H1 (cell line): ENCODE measurements around the gene ANKS1B. TPM values are rescaled to one million over a fixed set of nuclear protein-coding genes. Genes with fewer than 3 reads are reported as not detected.

Source experiments
- CTCF ChIA-PET: fragments of 300-600 bp; sonication (Branson Sonifier 250); formaldehyde crosslinking; loops from one replicate; lab custom pipeline; 2021; ENCODE audit not compliant: partially characterized antibody; lab: Charles Lee
- POLR2A ChIA-PET: fragments of 300-600 bp; sonication (Branson Sonifier 250); formaldehyde crosslinking; loops from one replicate; lab custom pipeline; 2021; ENCODE audit warnings: inconsistent platforms; ENCODE audit not compliant: partially characterized antibody; lab: Charles Lee
- DNase-seq, 2 experiments: peaks; one replicate each; pipeline versions ENCODE4 v3.0.0 to v3.0.0-alpha.2; 2010 to 2022; ENCODE audit warnings: low spot score in 2 of 2, low read depth in 1 of 2, mixed read lengths in 1 of 2
- FAIRE-seq: peaks from 2 replicates; lab custom pipeline; 2011; peaks lifted over from hg19 to GRCh38; lab: Jason Lieb, UNC
- H2AFZ ChIP-seq: 2 replicates; pipeline ENCODE4 v1.8.1; 2012; ENCODE audit warnings: low read length, inconsistent platforms
- H2AK5ac ChIP-seq: 2 replicates; pipeline ENCODE4 v1.6.1; 2013; ENCODE audit warnings: low read depth, low read length
- H2BK120ac ChIP-seq: replicated peaks from 2 replicates; pipeline ENCODE3; 2013; ENCODE audit warnings: low read depth, low read length, inconsistent platforms
- H2BK12ac ChIP-seq: 2 replicates; pipeline ENCODE4 v1.6.1; 2013; ENCODE audit warnings: low read depth, low read length
- H2BK15ac ChIP-seq: 2 replicates; pipeline ENCODE4 v1.6.1; 2013; ENCODE audit warnings: low read length
- H2BK20ac ChIP-seq: 2 replicates; pipeline ENCODE4 v1.6.1; 2013; ENCODE audit warnings: low read length
- H2BK5ac ChIP-seq: 2 replicates; pipeline ENCODE4 v1.6.1; 2013; ENCODE audit warnings: low read depth, low read length
- H3K14ac ChIP-seq: 2 replicates; pipeline ENCODE4 v1.6.1; 2013; ENCODE audit warnings: inconsistent platforms; ENCODE audit not compliant: insufficient read length
- H3K18ac ChIP-seq: 2 replicates; pipeline ENCODE4 v1.6.1; 2013; ENCODE audit warnings: low read length; ENCODE audit errors: extremely low read depth
- H3K23ac ChIP-seq: 2 replicates; pipeline ENCODE4 v1.6.1; 2013; ENCODE audit warnings: inconsistent platforms; ENCODE audit not compliant: insufficient read length
- H3K23me2 ChIP-seq: 2 replicates; pipeline ENCODE4 v1.6.1; 2013; ENCODE audit warnings: low read depth, low read length
- H3K27ac ChIP-seq: 2 replicates; pipeline ENCODE4 v1.6.1; 2011; ENCODE audit warnings: low read depth, low read length, inconsistent platforms
- H3K27me3 ChIP-seq, 4 experiments: replicated peaks in 1 of 4; 1 replicate in 1 of 4; 2 replicates in 3 of 4; pipeline versions ENCODE4 v1.6.1 to v1.8.1; 2011 to 2013; ENCODE audit warnings: low read length in 3 of 4, mild to moderate bottlenecking in 3 of 4, inconsistent platforms in 2 of 4, mixed read lengths in 2 of 4, moderate library complexity in 1 of 4; ENCODE audit not compliant: control insufficient read depth in 3 of 4, insufficient read depth in 3 of 4; ENCODE audit errors: extremely low read depth in 1 of 4
- H3K36me3 ChIP-seq, 4 experiments: 2 replicates each; pipeline versions ENCODE4 v1.6.1 to v1.8.1; 2011 to 2013; ENCODE audit warnings: mild to moderate bottlenecking in 4 of 4, low read length in 3 of 4, moderate library complexity in 2 of 4, control low read depth in 1 of 4, inconsistent platforms in 1 of 4; ENCODE audit not compliant: insufficient read depth in 4 of 4, control insufficient read depth in 2 of 4
- H3K4ac ChIP-seq: replicated peaks from 2 replicates; pipeline ENCODE3; 2013; ENCODE audit warnings: low read length, low read depth, mixed read lengths, inconsistent platforms; ENCODE audit not compliant: insufficient read length
- H3K4me1 ChIP-seq, 4 experiments: replicated peaks in 1 of 4; 1 replicate in 1 of 4; 2 replicates in 3 of 4; pipeline versions ENCODE4 v1.6.1 to v1.8.1; 2011 to 2013; ENCODE audit warnings: low read length in 3 of 4, inconsistent platforms in 2 of 4, mixed read lengths in 1 of 4; ENCODE audit not compliant: insufficient read depth in 4 of 4, control insufficient read depth in 3 of 4
- H3K4me2 ChIP-seq, 2 experiments: 2 replicates each; pipeline versions ENCODE4 v1.6.1 to v1.8.1; 2011 to 2013; ENCODE audit warnings: low read depth in 2 of 2, low read length in 2 of 2, control low read depth in 1 of 2, inconsistent platforms in 1 of 2, mild to moderate bottlenecking in 1 of 2; ENCODE audit not compliant: insufficient read depth in 1 of 2
- H3K4me3 ChIP-seq, 4 experiments: fragments of 200-600, 300-600 bp in 1 of 4; sonication (generic), shearing (Covaris generic), sonication (Bioruptor Twin) in 1 of 4; 2 replicates each; pipeline versions ENCODE4 v1.5.1 to v1.8.1; 2011 to 2016; ENCODE audit warnings: low read length in 4 of 4, low read depth in 3 of 4, control low read depth in 2 of 4, inconsistent platforms in 2 of 4, mild to moderate bottlenecking in 2 of 4, mixed read lengths in 1 of 4, moderate library complexity in 1 of 4; ENCODE audit not compliant: insufficient read depth in 2 of 4; ENCODE audit errors: extremely low read depth in 1 of 4
- H3K56ac ChIP-seq: replicated peaks from 2 replicates; pipeline ENCODE3; 2013; ENCODE audit warnings: low read depth, mild to moderate bottlenecking, mixed read lengths, low read length, inconsistent platforms; ENCODE audit not compliant: insufficient read length
- H3K79me1 ChIP-seq: 2 replicates; pipeline ENCODE4 v1.6.1; 2013; ENCODE audit warnings: low read depth, low read length, control low read depth
- H3K79me2 ChIP-seq, 2 experiments: 2 replicates each; pipeline versions ENCODE4 v1.6.1 to v1.8.1; 2012 to 2013; ENCODE audit warnings: low read length in 2 of 2, mild to moderate bottlenecking in 2 of 2, inconsistent platforms in 1 of 2; ENCODE audit not compliant: insufficient read depth in 2 of 2, control insufficient read depth in 1 of 2
- H3K9ac ChIP-seq, 4 experiments: replicated peaks in 1 of 4; 1 replicate in 1 of 4; 2 replicates in 3 of 4; pipeline versions ENCODE4 v1.6.1 to v1.8.1; 2011 to 2013; ENCODE audit warnings: low read depth in 3 of 4, low read length in 3 of 4, control low read depth in 2 of 4, mild to moderate bottlenecking in 2 of 4, moderate library complexity in 2 of 4, inconsistent platforms in 1 of 4; ENCODE audit errors: extremely low read depth in 1 of 4
- H3K9me3 ChIP-seq, 2 experiments: 2 replicates each; pipeline versions ENCODE4 v1.6.1 to v1.8.1; 2012 to 2013; ENCODE audit warnings: mild to moderate bottlenecking in 2 of 2, moderate library complexity in 2 of 2, control low read depth in 1 of 2, inconsistent platforms in 1 of 2, low read depth in 1 of 2, low read length in 1 of 2, mixed read lengths in 1 of 2; ENCODE audit not compliant: insufficient read depth in 2 of 2
- H4K20me1 ChIP-seq, 2 experiments: replicated peaks in 1 of 2; 2 replicates each; pipeline versions ENCODE3 to v1.8.1; 2011 to 2013; ENCODE audit warnings: inconsistent platforms in 2 of 2, low read length in 2 of 2, mild to moderate bottlenecking in 1 of 2; ENCODE audit not compliant: insufficient read depth in 2 of 2, control insufficient read depth in 1 of 2
- H4K5ac ChIP-seq: 2 replicates; pipeline ENCODE4 v1.6.1; 2013; ENCODE audit warnings: low read length, low read depth, mixed read lengths, inconsistent platforms; ENCODE audit not compliant: insufficient read length
- H4K8ac ChIP-seq: 2 replicates; pipeline ENCODE4 v1.8.0; 2013; ENCODE audit warnings: mild to moderate bottlenecking, moderate library complexity, low read length, inconsistent platforms; ENCODE audit not compliant: insufficient read depth; ENCODE audit errors: extremely low read depth
- H4K91ac ChIP-seq: replicated peaks from 2 replicates; pipeline ENCODE3; 2013; ENCODE audit warnings: low read length, mixed read lengths, inconsistent platforms; ENCODE audit not compliant: insufficient read length
- KDM4A ChIP-seq: IDR thresholded peaks from one replicate; pipeline ENCODE4 v1.7.1; 2012; ENCODE audit warnings: low read depth, mild to moderate bottlenecking, moderate library complexity, low read length, inconsistent platforms; ENCODE audit not compliant: severe bottlenecking
- NRF1 ChIP-seq: IDR thresholded peaks from 2 replicates; pipeline ENCODE4 v1.6.1; 2011; ENCODE audit warnings: mild to moderate bottlenecking, low read depth, low read length, improper control_type of control experiment
- PHF8 ChIP-seq: fragments of 200-600 bp; sonication (generic); conservative IDR thresholded peaks from 2 replicates; pipeline ENCODE4 v1.7.1; 2012; ENCODE audit warnings: low read depth, mild to moderate bottlenecking, inconsistent platforms, low read length, moderate library complexity
- TAF1 ChIP-seq: IDR thresholded peaks from 2 replicates; pipeline ENCODE4 v1.6.1; 2011; ENCODE audit warnings: mild to moderate bottlenecking, low read depth, low read length
- WGBS, 2 experiments: shearing (Covaris generic) in 1 of 2; methylation state at CpG; one replicate each; pipeline versions ENCODE4 v1.1.6 to v1.1.7; 2013 to 2015; ENCODE audit warnings: low lambda C conversion rate in 2 of 2, mixed read lengths in 2 of 2, inconsistent platforms in 1 of 2, low coverage in 1 of 2, missing lambda C conversion rate in 1 of 2; ENCODE audit not compliant: insufficient replicate concordance in 2 of 2, insufficient coverage in 1 of 2, insufficient read length in 1 of 2; ENCODE audit errors: extremely low coverage in 1 of 2, missing lambda C conversion rate in 1 of 2; 5-methylcytosine and 5-hydroxymethylcytosine counted together
- polyA plus RNA-seq, 7 experiments: library from polyadenylated mRNA; depleted of rRNA in 3 of 7; stranded (reverse) in 5 of 7; unstranded in 2 of 7; fragments of >200 nt in 5 of 7; fragments of 200-250 nt in 2 of 7; gene quantifications; 1 replicate in 5 of 7; 2 replicates in 1 of 7; 4 replicates in 1 of 7; pipeline versions ENCODE4 v1.2.1 to v1.2.3, GENCODE V29; 2011 to 2013; ENCODE audit warnings: missing spikeins in 2 of 7, mixed read lengths in 2 of 7
- total RNA-seq: library from RNA; stranded (reverse); fragmentation: NEBNext Ultra II Directional; extraction: Animal tissue kit (Norgen Biotek cat#: 25700); gene quantifications from 2 replicates; pipeline ENCODE4 v1.2.1, GENCODE V29; 2021
- TF ChIP-seq, protein P1 (sequence below): IDR thresholded peaks from 2 replicates; pipeline ENCODE4 v1.6.1; 2012; ENCODE audit warnings: inconsistent platforms

ANKS1B gene
- total and polyA plus RNA-seq, 2 of the 8 experiments (the other 6 are each of a cell fraction or from before 2014, with no cell fraction given): 2.7 to 6.1 TPM

DNA sequence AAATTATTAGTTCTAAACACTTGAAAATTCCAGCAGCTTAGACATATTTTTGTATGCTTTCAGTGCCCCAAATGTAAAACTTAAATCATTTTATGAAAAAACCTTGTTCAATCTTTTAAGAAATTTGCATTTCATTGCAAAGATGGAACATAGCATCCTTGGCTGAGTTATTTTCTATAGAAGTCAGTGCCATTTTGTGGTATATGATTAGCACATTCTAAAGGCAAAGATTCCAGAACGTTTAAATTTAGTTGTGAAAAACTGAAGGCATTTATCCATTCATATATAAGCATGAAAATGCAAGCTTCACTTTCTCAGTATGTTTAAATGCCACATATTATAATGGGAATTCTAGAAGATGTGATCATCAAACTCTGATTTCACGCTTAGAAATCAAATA is 1007.5 kb downstream of the ANKS1B start:
- Histone ChIP-seq H3K23me2 (no peaks in the 10 kb centered on the region; the same call in 1 of the 2 replicates), H3K27ac (no peak overlapping the region), H3K9ac (no peak overlapping the region), H3K14ac (no peak overlapping the region), H3K18ac (no peak overlapping the region), H3K4ac (no peak overlapping the region), H3K79me1 (no peaks in the 10 kb centered on the region), H2BK120ac (no peak overlapping the region), H3K27me3 (no peaks in the 10 kb centered on the region), H3K9me3 (peaks cover 0 to 2% of the 10 kb centered on the region in 2 experiments; a peak in 1 of 4 replicates), H4K8ac (no peak overlapping the region), H3K79me2 (no peaks in the 10 kb centered on the region), H2AK5ac (no peak overlapping the region)
- WGBS, 2 experiments: 93% methylated on average over 2 of the region's 2 CpGs; no CpG with 5 or more reads in 1 of the 2 experiments
- FAIRE-seq (no peak), DNase-seq (no peak)
- CTCF ChIA-PET: interaction anchor here (0.8 to 2.4 kb wide), 2 partner anchors 21 to 278 kb away, joined by 3 to 8 read pairs; no protein-coding TSS in a partner anchor
- no peak for TF ChIP-seq TAF1
- TF ChIP-seq, protein P1, sequence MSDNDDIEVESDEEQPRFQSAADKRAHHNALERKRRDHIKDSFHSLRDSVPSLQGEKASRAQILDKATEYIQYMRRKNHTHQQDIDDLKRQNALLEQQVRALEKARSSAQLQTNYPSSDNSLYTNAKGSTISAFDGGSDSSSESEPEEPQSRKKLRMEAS: no peak
- TF ChIP-seq NRF1: no peak
- TF ChIP-seq KDM4A: no peak
- TF ChIP-seq PHF8: no peak
- TF ChIP-seq, all 59 proteins: peak for 0
- no peaks in the 10 kb centered on the region for H4K20me1 ChIP-seq
- H3K4me1 ChIP-seq: no peaks in the 10 kb centered on the region
- no peak overlapping the region for H3K23ac ChIP-seq
- H2BK15ac ChIP-seq: no peak overlapping the region
- H3K4me3 ChIP-seq: no peak overlapping the region
- H3K36me3 ChIP-seq: no peaks in the 10 kb centered on the region
- POLR2A ChIA-PET: no interaction called here
- no peak overlapping the region for H2BK5ac ChIP-seq
- no peak overlapping the region for H2AFZ ChIP-seq
- H2BK20ac ChIP-seq: no peak overlapping the region
- H4K5ac ChIP-seq: no peak overlapping the region
- H3K4me2 ChIP-seq: no peak overlapping the region
- H3K56ac ChIP-seq: no peak overlapping the region
- no peak overlapping the region for H2BK12ac ChIP-seq
- no peak overlapping the region for H4K91ac ChIP-seq
